T-helper 1 cell treated with Interleukin-12 subunit alpha and Interleukin-12 subunit beta and Interleukin-4 antibody, amounts not matched to agents 30 ng/mL and 1 ng/mL, for 36 hours (primary cell): ENCODE measurements around the gene COQ8A. TPM values are rescaled to one million over a fixed set of nuclear protein-coding genes. Genes with fewer than 3 reads are reported as not detected.
"Not testable (repeated sequence)": the region's sequence is repeated elsewhere in the genome, so short reads cannot be mapped to it uniquely, and the experiment has no call there.

Source experiments
- intact Hi-C: fragments of 100-400 bp; cut with micrococcal nuclease; formaldehyde crosslinking; loops from one replicate; pipeline ENCODE4 v1.15.1; 2024
- total RNA-seq: library from RNA; stranded (reverse); gene quantifications from 2 replicates; pipeline ENCODE4 v1.2.3, GENCODE V29; 2022

The COQ8A gene
- total RNA-seq, 1 donor from 2014 or later: 32.7 TPM

GRCh38 chr1:226920446-226920894 is 19.6 kb upstream of the COQ8A start:
- intact Hi-C loops: no loop called here

GRCh38 chr1:226921504-226921903 is 18.6 kb upstream of the COQ8A start:
- intact Hi-C loops: no loop called here

- intact Hi-C loops: not testable (repeated sequence)
These were observed 10.6 kb upstream of the COQ8A start for GRCh38 chr1:226929260-226930111.

GRCh38 chr1:226934483-226935237 is 5.4 kb upstream of the COQ8A start:
- intact Hi-C loops: loop anchor here (5.0 kb wide), 2 partner anchors 872 to 1157 kb away; partner anchors contain the start of genes H3-3A and SRP9

- intact Hi-C loops: loop anchor here (1.0 to 5.0 kb wide), 4 partner anchors 140 to 1509 kb away; partner anchors contain the start of genes H3-3A, LBR and SRP9
These were observed 2.0 kb upstream of the COQ8A start for GRCh38 chr1:226937940-226938725.

GRCh38 chr1:226938903-226939437 is 1.1 kb upstream of the COQ8A start:
- intact Hi-C loops: loop anchor here (1.0 to 5.0 kb wide), 9 partner anchors 24 to 1510 kb away; partner anchors contain the start of genes H3-3A, LBR and SRP9

- intact Hi-C loops: loop anchor here (1.0 to 10.0 kb wide), 17 partner anchors 24 to 1511 kb away; partner anchors contain the start of genes H3-3A, ITPKB, LBR and LIN9
These were observed 561 bp upstream of the COQ8A start for GRCh38 chr1:226939438-226940028.

- intact Hi-C loops: loop anchor here (1.0 to 10.0 kb wide), 9 partner anchors 50 to 1466 kb away; partner anchors contain the start of genes ITPKB, LIN9, PARP1 and PSEN2
These were observed 643 bp downstream of the COQ8A start for GRCh38 chr1:226940806-226941067.

GRCh38 chr1:226942392-226942791 is 2.3 kb downstream of the COQ8A start:
- intact Hi-C loops: loop anchor here (10.0 kb wide), 1 partner anchor 638 kb away; the partner anchor contains the start of gene LIN9

GRCh38 chr1:226943156-226943555 is 3.1 kb downstream of the COQ8A start:
- intact Hi-C loops: loop anchor here (10.0 kb wide), 1 partner anchor 638 kb away; the partner anchor contains the start of gene LIN9

GRCh38 chr1:226943927-226944326 is 3.8 kb downstream of the COQ8A start:
- intact Hi-C loops: loop anchor here (10.0 kb wide), 1 partner anchor 639 kb away; the partner anchor contains the start of gene LIN9

- intact Hi-C loops: loop anchor here (10.0 kb wide), 1 partner anchor 640 kb away; the partner anchor contains the start of gene LIN9
These were observed 5.2 kb downstream of the COQ8A start for GRCh38 chr1:226945106-226945857.

GRCh38 chr1:226945858-226946245 is 5.8 kb downstream of the COQ8A start:
- intact Hi-C loops: loop anchor here (10.0 kb wide), 1 partner anchor 641 kb away; the partner anchor contains the start of gene LIN9

- intact Hi-C loops: loop anchor here (10.0 kb wide), 1 partner anchor 641 kb away; the partner anchor contains the start of gene LIN9
These were observed 6.2 kb downstream of the COQ8A start for GRCh38 chr1:226946285-226946684.

- intact Hi-C loops: loop anchor here (10.0 kb wide), 1 partner anchor 642 kb away; the partner anchor contains the start of gene LIN9
These were observed 6.7 kb downstream of the COQ8A start for GRCh38 chr1:226946841-226947240.

- intact Hi-C loops: loop anchor here (10.0 kb wide), 1 partner anchor 643 kb away; the partner anchor contains the start of gene LIN9
These were observed 8.0 kb downstream of the COQ8A start for GRCh38 chr1:226948051-226948450.

GRCh38 chr1:226948480-226948879 is 8.4 kb downstream of the COQ8A start:
- intact Hi-C loops: loop anchor here (10.0 kb wide), 1 partner anchor 644 kb away; the partner anchor contains the start of gene LIN9

- intact Hi-C loops: loop anchor here (10.0 kb wide), 1 partner anchor 644 kb away; the partner anchor contains the start of gene LIN9
These were observed 8.9 kb downstream of the COQ8A start for GRCh38 chr1:226948996-226949395.

- intact Hi-C loops: loop anchor here (10.0 kb wide), 1 partner anchor 645 kb away; the partner anchor contains the start of gene LIN9
These were observed 9.3 kb downstream of the COQ8A start for GRCh38 chr1:226949401-226949800.
